HG02885 (cell line): ENCODE data around the gene NADK.

Experiments
- ATAC-seq: cut with Tn5 transposase; IDR thresholded peaks from one replicate; pipeline ENCODE4 v1.9.1; 2021; ENCODE audit warnings: mild to moderate bottlenecking; ENCODE audit not compliant: unreplicated experiment, poor library complexity

The NADK gene, protein sequence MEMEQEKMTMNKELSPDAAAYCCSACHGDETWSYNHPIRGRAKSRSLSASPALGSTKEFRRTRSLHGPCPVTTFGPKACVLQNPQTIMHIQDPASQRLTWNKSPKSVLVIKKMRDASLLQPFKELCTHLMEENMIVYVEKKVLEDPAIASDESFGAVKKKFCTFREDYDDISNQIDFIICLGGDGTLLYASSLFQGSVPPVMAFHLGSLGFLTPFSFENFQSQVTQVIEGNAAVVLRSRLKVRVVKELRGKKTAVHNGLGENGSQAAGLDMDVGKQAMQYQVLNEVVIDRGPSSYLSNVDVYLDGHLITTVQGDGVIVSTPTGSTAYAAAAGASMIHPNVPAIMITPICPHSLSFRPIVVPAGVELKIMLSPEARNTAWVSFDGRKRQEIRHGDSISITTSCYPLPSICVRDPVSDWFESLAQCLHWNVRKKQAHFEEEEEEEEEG

DNA sequence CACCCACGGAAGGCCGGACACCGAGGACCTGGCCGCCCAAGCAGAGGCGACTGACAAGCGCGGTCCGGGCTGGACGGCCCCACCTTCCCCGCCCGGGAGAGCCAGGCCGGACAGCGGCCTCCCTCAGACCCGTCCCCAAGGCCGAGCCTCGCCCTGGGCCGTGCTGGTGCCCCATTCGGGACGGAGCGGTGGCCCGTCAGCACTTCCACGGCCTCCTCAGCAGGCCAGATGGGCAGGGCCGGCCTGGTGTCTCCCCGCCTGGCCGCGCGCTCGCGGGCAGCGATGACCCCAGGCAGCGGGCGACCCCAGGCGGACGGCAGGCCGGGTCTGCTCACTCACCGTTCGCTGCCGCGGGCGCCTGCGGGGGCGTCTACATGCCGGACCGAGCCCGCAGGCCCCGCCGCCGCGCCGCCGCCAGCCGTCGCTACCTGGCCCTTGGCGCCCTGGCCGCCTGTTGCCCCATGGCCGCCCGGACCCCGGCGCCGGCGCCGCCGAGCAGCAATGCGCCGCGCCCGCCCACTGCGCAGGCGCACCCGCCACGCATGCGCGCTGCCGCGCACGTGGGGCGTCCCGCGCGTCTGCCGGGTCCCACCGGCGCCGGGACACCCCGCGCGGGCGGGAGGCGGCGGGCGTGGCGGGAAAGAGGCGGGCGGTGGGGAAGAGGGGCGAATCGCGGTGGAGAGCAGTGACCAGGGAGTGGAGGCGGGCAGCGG, at the start of gene NADK:
TSS of gene NADK (minus strand) at position 521 of the 713 bp plus-strand sequence. CDS start 13,064 bp downstream, outside the sequence.
- ATAC-seq: peak; percentile 44

GRCh38 chr1:1827089-1827848, 49.0 kb upstream of the NADK start:
- ATAC-seq: no peak

GRCh38 chr1:1826356-1827088, 48.3 kb upstream of the NADK start:
- no peak for ATAC-seq

- ATAC-seq: no peak
These were observed 46.9 kb upstream of the NADK start for GRCh38 chr1:1825217-1825616.

GRCh38 chr1:1819762-1820161, 41.5 kb upstream of the NADK start:
- no peak for ATAC-seq

GRCh38 chr1:1817221-1817620, 39.0 kb upstream of the NADK start:
- no peak for ATAC-seq

DNA sequence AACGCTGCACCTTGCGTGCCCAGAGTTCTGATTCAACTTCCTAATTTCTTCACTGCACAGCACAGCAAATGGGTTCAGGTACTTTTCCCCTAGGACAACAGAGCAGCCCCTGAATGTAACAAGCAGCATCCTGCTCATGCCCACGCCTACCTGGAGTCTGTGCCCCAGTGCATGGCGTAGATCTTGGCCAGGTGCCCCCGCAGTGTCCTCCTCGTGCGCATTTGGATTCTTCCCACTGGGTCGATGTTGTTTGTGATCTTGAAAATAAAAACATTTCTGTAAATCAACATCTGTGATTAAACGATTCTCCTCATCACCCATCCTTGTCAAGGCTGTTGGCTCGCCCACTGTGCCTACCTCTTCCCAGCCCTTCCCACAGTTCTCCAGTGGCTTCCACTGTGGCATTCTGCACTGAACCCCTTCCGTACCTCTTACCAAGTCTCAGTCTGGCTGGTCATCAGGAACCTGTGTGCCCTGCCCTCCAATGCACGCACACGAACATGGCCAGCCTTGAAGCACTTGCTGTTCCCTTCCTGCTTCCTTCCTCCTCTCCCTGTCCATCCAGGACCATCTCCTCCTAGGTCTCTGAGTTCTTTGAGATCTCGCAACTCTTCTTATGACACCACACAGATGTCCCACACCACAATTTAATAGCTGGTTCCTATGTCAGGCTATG, 37.5 kb upstream of the NADK start:
- no peak for ATAC-seq

DNA sequence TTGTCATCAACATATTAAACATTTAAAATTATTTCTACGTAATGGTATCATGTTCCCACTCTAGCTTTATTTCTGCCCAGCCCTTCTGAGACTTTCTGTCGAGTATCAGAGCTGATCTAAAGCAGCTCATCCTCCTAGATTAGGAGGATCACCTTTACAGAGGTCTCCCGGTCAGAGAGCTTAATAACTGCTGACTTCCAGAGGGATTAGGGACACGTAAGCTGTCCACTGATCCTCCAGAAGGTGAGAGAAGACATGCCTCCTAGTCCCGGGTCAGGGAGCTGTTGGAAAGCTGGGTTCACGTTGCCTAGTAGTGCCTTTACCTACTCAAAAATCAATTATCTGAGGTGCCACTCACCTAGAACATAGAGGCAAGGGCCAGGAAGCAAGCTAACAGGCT, 31.2 kb upstream of the NADK start:
- ATAC-seq: no peak

DNA sequence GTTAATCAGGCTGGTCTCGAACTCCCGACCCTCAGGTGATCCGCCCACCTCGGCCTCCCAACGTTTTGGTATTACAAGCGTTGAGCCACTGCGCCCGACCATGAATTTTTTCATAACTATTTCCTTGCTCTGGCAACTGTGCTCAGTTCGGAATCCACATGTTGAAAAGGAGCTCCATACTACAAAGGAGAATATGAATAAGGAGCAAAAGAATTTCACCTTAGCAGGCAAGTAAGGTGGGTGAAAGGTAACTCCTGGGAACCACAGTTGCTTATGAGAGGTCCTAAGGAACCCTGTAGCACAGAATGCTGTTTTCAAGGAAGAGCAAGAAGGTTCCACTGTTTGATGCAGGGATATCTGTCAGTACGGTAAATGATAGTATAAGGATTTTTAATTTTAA, 29.9 kb upstream of the NADK start:
- no peak for ATAC-seq

- ATAC-seq: no peak
These were observed 28.6 kb upstream of the NADK start for GRCh38 chr1:1806890-1807289.

DNA sequence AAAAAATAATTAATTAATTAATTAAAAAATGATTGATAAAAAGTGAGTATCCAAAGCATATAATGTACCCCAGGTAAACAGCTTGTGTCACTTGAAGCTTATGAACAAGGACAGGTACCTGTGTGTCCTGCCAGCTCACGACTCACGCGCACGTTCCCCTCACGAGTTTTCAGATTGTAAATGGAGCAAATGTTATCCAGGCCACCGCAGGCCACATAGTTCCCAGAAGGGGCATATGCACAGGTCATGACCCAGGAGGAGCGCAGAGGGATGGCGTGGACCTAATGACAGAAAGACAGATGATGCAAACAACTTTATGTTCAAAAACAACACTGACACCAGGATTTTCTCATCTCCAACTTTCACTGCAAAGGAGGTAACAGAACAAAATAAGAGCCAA, 26.0 kb upstream of the NADK start:
- ATAC-seq: no peak

GRCh38 chr1:1802871-1803270, 24.6 kb upstream of the NADK start:
- ATAC-seq: no peak

DNA sequence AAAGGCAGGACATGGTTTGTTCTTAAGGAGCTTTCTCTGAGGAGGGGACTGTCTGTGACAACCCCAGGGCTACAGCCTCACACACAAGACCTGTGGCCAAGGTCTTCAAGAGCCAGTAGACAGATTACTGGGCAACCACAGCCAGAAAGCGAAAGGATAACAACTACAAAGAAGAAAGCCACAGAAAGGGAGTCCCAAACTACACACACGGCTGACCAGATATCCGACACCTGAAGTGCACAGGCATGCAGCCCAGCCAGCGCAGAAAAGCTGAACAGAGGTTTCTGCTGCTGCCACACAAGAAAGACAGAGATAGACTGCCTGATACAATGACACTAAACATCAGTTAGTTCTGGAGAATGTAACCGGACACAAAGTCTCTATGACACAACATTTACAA, 21.4 kb upstream of the NADK start:
- peak; percentile 59 for ATAC-seq

DNA sequence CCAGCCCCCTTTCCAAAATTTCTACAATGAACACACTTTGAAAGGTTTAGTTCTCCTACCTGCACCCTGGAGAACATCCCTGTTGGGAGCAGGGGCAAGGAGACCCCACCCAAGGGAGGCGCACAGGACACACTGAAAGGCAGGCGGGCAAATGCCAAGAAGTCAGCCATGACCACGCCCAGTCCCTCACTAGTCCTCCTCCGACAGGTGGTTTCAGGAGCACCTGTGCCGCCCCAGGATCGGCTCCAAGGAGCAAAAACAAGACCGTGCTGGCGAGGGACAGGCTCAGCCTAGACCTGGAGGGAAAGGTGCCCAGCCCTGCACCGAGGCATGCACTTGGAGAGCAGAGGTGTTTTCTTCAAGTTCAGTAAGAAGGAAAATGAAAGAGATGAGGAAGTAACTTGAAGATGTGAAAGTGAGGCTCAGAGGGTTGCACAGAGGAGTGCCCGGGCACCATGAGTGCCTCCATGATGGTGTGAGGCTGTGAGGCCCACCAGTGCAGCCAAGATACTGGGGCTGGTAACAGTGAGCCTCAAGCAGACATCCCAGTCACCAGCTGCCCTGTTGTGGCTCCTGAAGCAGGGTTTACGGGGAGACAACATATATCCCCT, 19.6 kb upstream of the NADK start:
- ATAC-seq: no peak

- no peak for ATAC-seq
These were observed 18.2 kb upstream of the NADK start for GRCh38 chr1:1796466-1796865.

DNA sequence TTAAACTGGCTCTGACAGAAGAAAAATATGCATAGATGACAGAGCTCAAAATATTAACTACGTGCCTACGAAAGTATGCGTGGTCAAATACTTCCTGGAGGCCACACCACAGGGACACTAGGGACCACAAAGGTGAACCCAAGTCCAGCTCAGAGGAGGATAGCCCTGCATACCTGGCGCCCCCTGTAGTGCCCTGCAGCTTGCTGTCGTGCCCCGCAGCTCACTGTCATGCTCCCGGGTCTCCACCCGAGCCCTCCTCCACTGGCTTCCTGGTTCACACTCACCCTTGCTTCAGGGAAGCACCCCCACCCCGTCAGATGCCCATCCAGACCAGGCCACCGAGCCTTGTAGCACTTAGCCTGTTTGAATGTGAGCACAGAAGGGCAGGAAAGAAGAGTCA, 16.7 kb upstream of the NADK start:
- no peak for ATAC-seq

DNA sequence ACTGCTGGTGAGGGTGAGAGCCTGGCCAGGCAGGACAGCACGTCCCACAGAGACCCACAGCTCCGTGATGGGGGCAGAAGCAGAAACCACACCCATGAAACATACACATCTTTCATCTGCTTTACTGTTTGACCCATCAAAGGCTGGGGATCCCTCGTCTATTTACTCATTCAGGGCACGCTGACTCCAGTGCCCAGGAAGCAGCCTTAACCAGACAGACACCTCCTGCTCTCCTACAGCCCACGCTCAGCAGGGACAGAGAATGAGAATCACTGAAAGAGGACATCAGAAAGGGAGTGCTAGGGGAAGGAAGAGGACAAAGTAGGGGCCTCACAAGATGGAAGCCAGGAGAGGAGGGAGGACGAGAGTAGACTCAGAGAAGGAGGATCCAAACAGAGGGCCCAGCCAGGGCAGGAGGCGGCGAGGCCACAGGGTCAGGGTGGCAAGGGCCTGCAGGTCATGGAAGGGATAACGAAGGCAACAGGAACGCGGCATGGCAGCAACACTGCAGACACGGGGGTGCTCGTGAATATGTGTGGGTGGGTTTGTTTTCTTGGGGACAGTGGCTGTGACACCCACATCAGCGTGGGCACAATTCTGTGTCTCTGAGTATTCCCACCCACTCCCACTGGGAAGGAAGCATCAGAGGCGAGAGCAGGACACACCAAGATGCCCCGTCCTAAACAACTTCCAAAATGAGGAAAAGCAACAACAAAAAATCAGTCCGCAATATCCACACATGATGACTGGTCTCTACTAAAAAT, 15.4 kb upstream of the NADK start:
- no peak for ATAC-seq

DNA sequence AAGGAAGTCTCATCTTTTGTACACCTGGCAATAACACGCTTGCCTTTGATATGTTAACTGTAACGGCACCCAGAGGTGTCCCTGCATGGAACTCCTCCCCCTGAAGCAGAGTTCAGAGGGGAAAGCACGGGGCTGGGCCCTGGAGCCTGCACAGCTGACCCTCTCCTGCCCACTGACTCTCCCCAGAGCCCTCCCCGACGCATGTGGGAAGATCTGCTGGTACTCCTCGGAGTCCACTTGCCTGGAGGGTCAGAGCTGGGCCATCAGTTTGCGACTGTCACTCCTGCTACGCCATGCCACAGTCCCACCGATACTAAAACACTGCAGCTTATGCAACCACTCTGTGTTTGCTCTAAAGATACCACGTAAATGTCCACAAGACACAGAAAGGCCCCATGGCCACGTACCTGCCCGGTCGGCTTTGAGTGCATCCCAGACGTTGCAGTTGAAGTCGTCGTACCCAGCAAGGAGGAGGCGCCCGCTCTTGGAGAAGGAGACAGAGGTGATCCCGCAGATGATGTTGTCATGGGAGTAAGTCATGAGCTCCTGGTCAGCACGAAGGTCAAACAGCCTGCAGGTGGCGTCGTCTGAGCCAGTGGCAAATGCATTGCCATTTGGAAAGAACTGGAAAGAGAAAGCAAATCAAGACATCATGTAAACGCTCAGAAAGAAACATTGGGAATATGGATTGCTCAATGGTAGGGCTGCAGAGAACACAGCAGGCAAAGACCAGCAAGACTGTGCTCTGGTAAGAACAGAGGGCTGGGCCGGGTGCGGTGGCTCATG, 10.6 kb upstream of the NADK start:
- ATAC-seq: no peak
